SK-N-SH (cell line): ENCODE data around the gene CACNA1A. TPM values are rescaled to one million over a fixed set of nuclear protein-coding genes. Genes with fewer than 3 reads are reported as not detected.

Source experiments
- CTCF ChIA-PET: fragments of 300-600, 350-600 bp; formaldehyde crosslinking; extraction: SDS; loops from one replicate; lab custom pipeline; 2021; lab: Yijun Ruan, JAX
- POLR2A ChIA-PET: fragments of 350-600 bp; sonication (Branson Sonifier 250); formaldehyde crosslinking; extraction: SDS; loops from one replicate; lab custom pipeline; 2020; ENCODE audit warnings: antibody characterized with exemption, inconsistent platforms; lab: Yijun Ruan, JAX
- DNase-seq: peaks from one replicate; pipeline ENCODE4 v3.0.0; 2012
- H2AFZ ChIP-seq: fragments of 200-600 bp; sonication (generic); 2 replicates; pipeline ENCODE4 v1.8.1; 2016; ENCODE audit warnings: antibody characterized with exemption, mild to moderate bottlenecking, low read depth
- H3F3A ChIP-seq: fragments of 200-600 bp; sonication (generic); replicated peaks from 2 replicates; pipeline ENCODE3; 2016; ENCODE audit warnings: antibody characterized with exemption, mild to moderate bottlenecking; ENCODE audit not compliant: insufficient read depth
- H3K27ac ChIP-seq, 2 experiments: fragments of 200-500 bp in 1 of 2; fragments of 200-600 bp in 1 of 2; sonication (Bioruptor generic) in 1 of 2; sonication (generic), shearing (Covaris generic) in 1 of 2; 2 replicates each; pipeline versions ENCODE4 v1.5.1 to v1.6.1; 2014 to 2016; ENCODE audit warnings: low read depth in 2 of 2, inconsistent platforms in 1 of 2, low read length in 1 of 2, mild to moderate bottlenecking in 1 of 2, mixed read lengths in 1 of 2
- H3K27me3 ChIP-seq: fragments of 200-600 bp; sonication (generic), shearing (Covaris generic); 2 replicates; pipeline ENCODE4 v1.6.1; 2016; ENCODE audit warnings: mixed run types; ENCODE audit not compliant: insufficient read depth
- H3K36me3 ChIP-seq, 2 experiments: fragments of 200-500 bp in 1 of 2; fragments of 200-600 bp in 1 of 2; sonication (Bioruptor generic) in 1 of 2; sonication (generic) in 1 of 2; replicated peaks in 1 of 2; 2 replicates each; pipeline versions ENCODE3 to v1.5.1; 2014 to 2016; ENCODE audit warnings: low read length in 1 of 2, mild to moderate bottlenecking in 1 of 2; ENCODE audit not compliant: insufficient read depth in 2 of 2, control insufficient read depth in 1 of 2
- H3K4me1 ChIP-seq, 2 experiments: fragments of 200-500 bp in 1 of 2; fragments of 200-600 bp in 1 of 2; sonication (Bioruptor generic) in 1 of 2; sonication (generic), shearing (Covaris generic) in 1 of 2; 2 replicates each; pipeline versions ENCODE4 v1.5.1 to v1.6.1; 2014 to 2016; ENCODE audit warnings: low read depth in 1 of 2, low read length in 1 of 2, mixed run types in 1 of 2; ENCODE audit not compliant: insufficient read depth in 2 of 2, control insufficient read depth in 1 of 2
- H3K4me2 ChIP-seq: fragments of 200-600 bp; sonication (generic), shearing (Covaris generic); 2 replicates; pipeline ENCODE4 v1.6.1; 2017; ENCODE audit warnings: mixed run types
- H3K4me3 ChIP-seq, 2 experiments: fragments of 200-500 bp in 1 of 2; fragments of 200-600 bp in 1 of 2; sonication (Bioruptor generic) in 1 of 2; sonication (generic), shearing (Covaris generic) in 1 of 2; 2 replicates each; pipeline versions ENCODE4 v1.5.1 to v1.8.1; 2014 to 2016; ENCODE audit warnings: low read depth in 2 of 2, inconsistent platforms in 1 of 2, low read length in 1 of 2, mild to moderate bottlenecking in 1 of 2, mixed read lengths in 1 of 2, moderate library complexity in 1 of 2
- H3K79me2 ChIP-seq: fragments of 200-600 bp; sonication (generic); 2 replicates; pipeline ENCODE4 v1.8.1; 2017; ENCODE audit warnings: mild to moderate bottlenecking; ENCODE audit not compliant: insufficient read depth
- H3K9ac ChIP-seq: fragments of 200-600 bp; sonication (generic); 2 replicates; pipeline ENCODE4 v1.6.1; 2017; ENCODE audit warnings: mixed run types
- H3K9me2 ChIP-seq: fragments of 200-600 bp; sonication (generic); 2 replicates; pipeline ENCODE4 v1.6.1; 2017; ENCODE audit warnings: mixed run types
- H3K9me3 ChIP-seq: fragments of 200-600 bp; sonication (generic); 2 replicates; pipeline ENCODE4 v1.6.1; 2017; ENCODE audit warnings: mixed run types, mild to moderate bottlenecking, moderate library complexity
- H4K20me1 ChIP-seq: fragments of 200-600 bp; sonication (generic); 2 replicates; pipeline ENCODE4 v1.6.1; 2017; ENCODE audit warnings: mild to moderate bottlenecking, mixed run types; ENCODE audit not compliant: insufficient read depth
- ELF1 ChIP-seq: IDR thresholded peaks from 2 replicates; pipeline ENCODE4 v1.4.0; 2012
- NRF1 ChIP-seq: IDR thresholded peaks from 2 replicates; pipeline ENCODE4 v1.6.1; 2012; ENCODE audit warnings: low read depth, mild to moderate bottlenecking, low read length
- POLR2AphosphoS5 ChIP-seq: IDR thresholded peaks from 2 replicates; pipeline ENCODE4 v1.6.1; 2012; ENCODE audit warnings: low read depth, low read length
- RXRA ChIP-seq: IDR thresholded peaks from 2 replicates; pipeline ENCODE4 v1.4.0; 2012; ENCODE audit warnings: low read depth, mild to moderate bottlenecking, borderline replicate concordance
- TAF1 ChIP-seq: IDR thresholded peaks from 2 replicates; pipeline ENCODE4 v1.6.1; 2012; ENCODE audit warnings: low read depth, mild to moderate bottlenecking, low read length, moderate library complexity, borderline replicate concordance
- YY1 ChIP-seq: IDR thresholded peaks from 2 replicates; pipeline ENCODE4 v1.4.0; 2012; ENCODE audit warnings: low read depth, mild to moderate bottlenecking
- WGBS: methylation state at CpG from one replicate; pipeline ENCODE4 v1.1.6; 2017; ENCODE audit warnings: low lambda C conversion rate; 5-methylcytosine and 5-hydroxymethylcytosine counted together
- polyA plus RNA-seq, 3 experiments: library from polyadenylated mRNA; depleted of rRNA; stranded (reverse); fragments of >200 nt; gene quantifications; 2 replicates each; pipeline ENCODE4 v1.2.3, GENCODE V29; 2012
- TF ChIP-seq, protein P1 (sequence below): IDR thresholded peaks from 2 replicates; pipeline ENCODE4 v1.6.1; 2012; ENCODE audit warnings: mild to moderate bottlenecking, low read depth, low read length, moderate library complexity

The CACNA1A gene
- polyA plus RNA-seq, 1 of the 3 experiments (the other 2 are of a cell fraction): 1.3 TPM

DNA sequence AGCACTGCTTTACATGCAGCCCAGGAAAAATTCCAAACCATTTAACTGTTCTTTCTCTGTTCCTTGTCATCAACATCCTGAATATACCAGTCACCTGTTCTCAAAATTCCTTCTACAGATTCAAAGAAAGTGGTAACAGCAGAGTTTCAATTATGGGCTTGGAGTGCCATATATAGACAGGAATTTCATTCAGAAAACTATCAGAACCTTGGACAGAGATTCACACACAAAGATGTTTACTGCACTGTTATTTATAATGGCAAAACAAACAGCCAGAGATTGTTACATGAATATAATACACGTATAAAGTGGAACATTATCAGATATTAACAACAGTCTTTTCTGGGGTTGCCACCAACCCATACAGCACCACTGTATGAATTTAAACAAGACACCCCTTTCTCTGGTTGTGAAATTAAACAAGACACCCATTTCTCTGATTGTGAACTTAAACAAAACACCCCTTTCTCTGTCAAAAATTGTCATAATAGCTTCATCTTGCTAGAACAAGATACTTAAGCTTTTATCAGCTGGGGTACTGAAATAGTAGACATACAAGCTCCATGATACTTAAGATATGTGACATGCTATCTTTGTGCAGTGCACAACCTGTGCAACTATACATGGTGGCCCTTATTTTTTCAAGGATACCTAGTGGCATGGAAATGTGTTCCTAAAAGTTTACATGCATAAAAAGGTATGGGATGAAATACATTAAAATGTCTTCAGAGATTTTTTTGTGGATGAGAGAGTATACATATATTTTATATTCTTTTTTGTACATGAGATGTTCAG lies 12.6 kb downstream of the CACNA1A start:
- H3K4me3 ChIP-seq: no peak overlapping the region
- H3K27ac ChIP-seq: no peak overlapping the region
- H3K27me3 ChIP-seq: peaks cover 12% of the 10 kb centered on the region
- H3K9me2 ChIP-seq: no peaks in the 10 kb centered on the region
- H3K9me3 ChIP-seq: no peaks in the 10 kb centered on the region
- no peaks in the 10 kb centered on the region for H3F3A ChIP-seq
- no peak overlapping the region for H3K9ac ChIP-seq
- POLR2A ChIA-PET: no interaction called here
- no peaks in the 10 kb centered on the region for H3K79me2 ChIP-seq
- H3K36me3 ChIP-seq: no peaks in the 10 kb centered on the region
- H3K4me2 ChIP-seq: no peak overlapping the region
- CTCF ChIA-PET: interaction anchor here (1.3 kb wide), 1 partner anchor 64 kb away, joined by 5 read pairs; no protein-coding TSS in a partner anchor
- no peak for DNase-seq
- WGBS: 16% methylated on average over 1 of the region's 1 CpG
- TF ChIP-seq ELF1: no peak
- TF ChIP-seq, protein P1, sequence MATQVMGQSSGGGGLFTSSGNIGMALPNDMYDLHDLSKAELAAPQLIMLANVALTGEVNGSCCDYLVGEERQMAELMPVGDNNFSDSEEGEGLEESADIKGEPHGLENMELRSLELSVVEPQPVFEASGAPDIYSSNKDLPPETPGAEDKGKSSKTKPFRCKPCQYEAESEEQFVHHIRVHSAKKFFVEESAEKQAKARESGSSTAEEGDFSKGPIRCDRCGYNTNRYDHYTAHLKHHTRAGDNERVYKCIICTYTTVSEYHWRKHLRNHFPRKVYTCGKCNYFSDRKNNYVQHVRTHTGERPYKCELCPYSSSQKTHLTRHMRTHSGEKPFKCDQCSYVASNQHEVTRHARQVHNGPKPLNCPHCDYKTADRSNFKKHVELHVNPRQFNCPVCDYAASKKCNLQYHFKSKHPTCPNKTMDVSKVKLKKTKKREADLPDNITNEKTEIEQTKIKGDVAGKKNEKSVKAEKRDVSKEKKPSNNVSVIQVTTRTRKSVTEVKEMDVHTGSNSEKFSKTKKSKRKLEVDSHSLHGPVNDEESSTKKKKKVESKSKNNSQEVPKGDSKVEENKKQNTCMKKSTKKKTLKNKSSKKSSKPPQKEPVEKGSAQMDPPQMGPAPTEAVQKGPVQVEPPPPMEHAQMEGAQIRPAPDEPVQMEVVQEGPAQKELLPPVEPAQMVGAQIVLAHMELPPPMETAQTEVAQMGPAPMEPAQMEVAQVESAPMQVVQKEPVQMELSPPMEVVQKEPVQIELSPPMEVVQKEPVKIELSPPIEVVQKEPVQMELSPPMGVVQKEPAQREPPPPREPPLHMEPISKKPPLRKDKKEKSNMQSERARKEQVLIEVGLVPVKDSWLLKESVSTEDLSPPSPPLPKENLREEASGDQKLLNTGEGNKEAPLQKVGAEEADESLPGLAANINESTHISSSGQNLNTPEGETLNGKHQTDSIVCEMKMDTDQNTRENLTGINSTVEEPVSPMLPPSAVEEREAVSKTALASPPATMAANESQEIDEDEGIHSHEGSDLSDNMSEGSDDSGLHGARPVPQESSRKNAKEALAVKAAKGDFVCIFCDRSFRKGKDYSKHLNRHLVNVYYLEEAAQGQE: peak; percentile 74
- TF ChIP-seq, all 33 proteins: peak for 1
- Histone ChIP-seq H4K20me1 (no peaks in the 10 kb centered on the region), H2AFZ (no peak overlapping the region), H3K4me1 (no peaks in the 10 kb centered on the region)

DNA sequence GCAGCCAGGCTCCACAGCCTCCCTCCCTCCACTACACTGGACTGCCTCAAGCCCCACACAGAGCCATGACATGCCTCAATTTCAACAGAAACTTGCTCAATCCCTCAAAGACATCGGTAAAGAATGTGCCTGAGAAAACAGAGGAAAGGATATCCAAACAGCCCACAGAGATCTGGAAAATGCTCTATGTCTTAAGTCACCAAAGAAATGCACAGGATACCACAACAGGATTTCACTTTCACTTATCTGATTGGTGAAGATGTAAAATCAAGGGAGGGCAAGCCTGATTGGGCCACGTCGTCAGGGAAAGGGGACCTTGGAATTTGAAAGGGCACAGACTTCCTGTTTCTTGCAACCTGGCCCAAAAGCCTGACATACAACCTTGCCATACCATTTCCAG lies 14.2 kb downstream of the CACNA1A start:
- H3K9ac ChIP-seq: no peak overlapping the region
- H3K27ac ChIP-seq: no peak overlapping the region
- CTCF ChIA-PET: no interaction called here
- H3K36me3 ChIP-seq: no peaks in the 10 kb centered on the region
- 0% methylated on average over 3 of the region's 3 CpGs for WGBS
- no peaks in the 10 kb centered on the region for H3K4me1 ChIP-seq
- TF ChIP-seq RXRA (no peak), POLR2AphosphoS5 (no peak)
- TF ChIP-seq, all 33 proteins: peak for 0
- H2AFZ ChIP-seq: no peak overlapping the region
- no peak overlapping the region for H3K4me3 ChIP-seq
- H3K27me3 ChIP-seq: peaks cover 11% of the 10 kb centered on the region; the same call in 1 of the 2 replicates
- H3K9me2 ChIP-seq: no peaks in the 10 kb centered on the region
- no peaks in the 10 kb centered on the region for H3K9me3 ChIP-seq
- POLR2A ChIA-PET: no interaction called here
- H3K79me2 ChIP-seq: no peaks in the 10 kb centered on the region
- no peak overlapping the region for H3K4me2 ChIP-seq
- no peaks in the 10 kb centered on the region for H3F3A ChIP-seq
- no peaks in the 10 kb centered on the region for H4K20me1 ChIP-seq
- no peak for DNase-seq

DNA sequence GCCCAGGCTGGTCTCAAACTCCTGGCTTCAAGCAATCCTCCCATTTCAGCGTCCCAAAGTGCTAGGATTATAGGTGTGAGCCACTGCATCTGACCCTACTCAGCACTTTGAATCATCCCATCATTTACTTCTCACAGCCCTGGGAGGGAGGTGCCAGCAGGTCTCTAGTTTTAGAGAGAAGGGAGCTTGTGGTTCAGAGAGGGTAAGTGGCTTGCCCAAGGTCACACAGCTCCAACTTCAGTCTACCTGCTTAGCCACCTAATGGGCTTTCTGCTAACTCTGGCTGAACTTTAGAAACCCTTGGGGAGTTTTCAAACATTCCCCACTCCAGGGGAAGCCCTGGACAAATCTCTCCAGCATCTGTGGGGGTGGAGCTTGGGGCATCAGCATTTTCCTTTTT lies 18.3 kb downstream of the CACNA1A start:
- Histone ChIP-seq H2AFZ (no peak overlapping the region), H3K36me3 (no peaks in the 10 kb centered on the region), H3K79me2 (no peaks in the 10 kb centered on the region), H4K20me1 (no peaks in the 10 kb centered on the region), H3K9me2 (no peaks in the 10 kb centered on the region), H3F3A (no peaks in the 10 kb centered on the region), H3K9ac (no peak overlapping the region), H3K4me1 (no peaks in the 10 kb centered on the region), H3K4me3 (no peak overlapping the region), H3K9me3 (no peaks in the 10 kb centered on the region), H3K27me3 (peaks cover 16% of the 10 kb centered on the region; the same call in 1 of the 2 replicates), H3K4me2 (no peak overlapping the region), H3K27ac (no peak overlapping the region)
- CTCF ChIA-PET: no interaction called here
- WGBS: 10% methylated on average over 1 of the region's 1 CpG
- TF ChIP-seq YY1 (no peak), TAF1 (no peak), NRF1 (no peak)
- no peak for DNase-seq
- POLR2A ChIA-PET: interaction anchor here (0.6 kb wide), 1 partner anchor 56 kb away, joined by 5 read pairs; no protein-coding TSS in a partner anchor
